Ovary (tissue), 9 donors: ENCODE data around the gene TEKT5. TPM values are rescaled to one million over a fixed set of nuclear protein-coding genes. Genes with fewer than 3 reads are reported as not detected.
"Not testable (repeated sequence)": the region's sequence is repeated elsewhere in the genome, so short reads cannot be mapped to it uniquely, and the experiment has no call there.

Source experiments
- DNase-seq, 5 donors: peaks; one replicate each; pipeline ENCODE4 v3.0.0-alpha.2; 2019 to 2020
- H3K27ac ChIP-seq, 2 donors: fragments of 200-600 bp; one replicate each; pipeline versions ENCODE4 v1.5.1 to v1.8.0; 2019 to 2022
- H3K27me3 ChIP-seq: fragments of 200-600 bp; one replicate; pipeline ENCODE4 v1.8.0; 2022
- H3K36me3 ChIP-seq: fragments of 200-600 bp; sonication (generic); one replicate; pipeline ENCODE4 v1.5.1; 2019
- H3K4me1 ChIP-seq: one replicate; pipeline ENCODE4 v1.8.1; 2013; ENCODE audit warnings: mild to moderate bottlenecking, moderate library complexity; ENCODE audit not compliant: insufficient read depth
- H3K4me3 ChIP-seq: fragments of 200-600 bp; sonication (generic); one replicate; pipeline ENCODE4 v1.5.1; 2017
- H3K9me3 ChIP-seq, 2 donors: fragments of 200-600 bp in 1 of 2; sonication (generic) in 1 of 2; one replicate each; pipeline versions ENCODE4 v1.5.1 to v1.8.1; 2013 to 2019; ENCODE audit warnings: mild to moderate bottlenecking in 1 of 2, moderate library complexity in 1 of 2
- EP300 ChIP-seq: sonication (generic); formaldehyde crosslinking; IDR thresholded peaks from one replicate; pipeline ENCODE4 v1.6.1; 2017; ENCODE audit warnings: antibody characterized with exemption
- POLR2A ChIP-seq: fragments of 450-650 bp; IDR thresholded peaks from one replicate; pipeline ENCODE4 v1.6.1; 2017; ENCODE audit warnings: antibody characterized with exemption, mild to moderate bottlenecking, moderate library complexity
- WGBS, 3 donors: extraction: QIAGEN DNeasy Blood & Tissue Kit in 1 of 3; methylation state at CpG; one replicate each; pipeline versions ENCODE4 v1.1.5 to v1.1.7; 2013 to 2017; 5-methylcytosine and 5-hydroxymethylcytosine counted together
- intact Hi-C, 4 donors: fragments of 100-400 bp; cut with DNase I; formaldehyde crosslinking; loops; one replicate each; pipeline versions ENCODE4 v1.11.0 to v1.15.1; 2022 to 2023
- polyA plus RNA-seq, 2 donors: library from polyadenylated mRNA; stranded (reverse); fragments of 200-250 nt in 1 of 2; fragments of 350-450 nt in 1 of 2; fragmentation: Illumina TruSeq in 1 of 2; extraction: RNeasy Lipid Tissue Mini Kit (QIAGEN cat#74804) in 1 of 2; gene quantifications; one replicate each; pipeline ENCODE4 v1.2.3, GENCODE V29; 2013 to 2014
- total RNA-seq, 7 donors: library from RNA; depleted of rRNA in 2 of 7; stranded (reverse); fragments of >200 nt in 2 of 7; fragmentation: NEBNext Ultra II Directional in 3 of 7; extraction: Animal tissue kit (Norgen Biotek cat#: 25700) in 3 of 7; gene quantifications; one replicate each; pipeline versions ENCODE4 v1.1.0 to v1.2.4, GENCODE V29; 2016 to 2023
- TF ChIP-seq, protein P1 (sequence below), 3 donors: fragments of 450-650 bp in 2 of 3; fragments of 200-600 bp in 1 of 3; IDR thresholded peaks; one replicate each; pipeline versions ENCODE4 v1.5.1 to v1.8.0; 2016 to 2022; ENCODE audit warnings: antibody characterized with exemption in 3 of 3, mild to moderate bottlenecking in 1 of 3
- donor health status: DM: no; HTN: no; CAD: no; lungs with moderate emphysema.
- donor health status: DM: no; HTN: no; CAD: no.
- donor health status: Bipolar disorder and iron deficiency.
- donor health status: DM: yes; HTN: yes; CAD: no.
- donor health status: DM: no; HTN: no; CAD: no.
- donor health status: DM: yes; HTN: yes; CAD: no.

Gene TEKT5
- total and polyA plus RNA-seq, 9 donors: 0.28 to 0.90 (median 0.44) TPM; not detected in 3

DNA sequence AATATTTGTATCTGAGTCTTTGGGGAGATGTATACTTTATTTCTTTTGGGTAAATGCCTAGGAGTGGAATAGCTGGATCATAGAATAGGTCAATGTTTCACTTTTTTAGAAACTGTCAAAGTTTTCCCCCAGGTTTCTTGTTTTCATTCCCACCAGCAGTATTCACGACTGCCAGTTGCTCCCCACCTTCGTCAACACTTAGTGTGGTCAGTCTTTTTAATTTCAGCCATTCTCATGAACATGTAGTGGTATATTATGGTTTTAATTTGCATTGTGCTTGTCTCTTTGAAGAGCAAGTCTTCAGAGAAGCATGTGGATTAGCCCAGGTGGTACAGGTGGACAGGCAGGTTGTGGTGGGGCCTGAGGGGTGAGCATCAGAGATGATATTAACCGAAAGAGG, 53.8 kb downstream of the TEKT5 start:
- TF ChIP-seq POLR2A: no peak
- TF ChIP-seq EP300: no peak
- TF ChIP-seq, protein P1, sequence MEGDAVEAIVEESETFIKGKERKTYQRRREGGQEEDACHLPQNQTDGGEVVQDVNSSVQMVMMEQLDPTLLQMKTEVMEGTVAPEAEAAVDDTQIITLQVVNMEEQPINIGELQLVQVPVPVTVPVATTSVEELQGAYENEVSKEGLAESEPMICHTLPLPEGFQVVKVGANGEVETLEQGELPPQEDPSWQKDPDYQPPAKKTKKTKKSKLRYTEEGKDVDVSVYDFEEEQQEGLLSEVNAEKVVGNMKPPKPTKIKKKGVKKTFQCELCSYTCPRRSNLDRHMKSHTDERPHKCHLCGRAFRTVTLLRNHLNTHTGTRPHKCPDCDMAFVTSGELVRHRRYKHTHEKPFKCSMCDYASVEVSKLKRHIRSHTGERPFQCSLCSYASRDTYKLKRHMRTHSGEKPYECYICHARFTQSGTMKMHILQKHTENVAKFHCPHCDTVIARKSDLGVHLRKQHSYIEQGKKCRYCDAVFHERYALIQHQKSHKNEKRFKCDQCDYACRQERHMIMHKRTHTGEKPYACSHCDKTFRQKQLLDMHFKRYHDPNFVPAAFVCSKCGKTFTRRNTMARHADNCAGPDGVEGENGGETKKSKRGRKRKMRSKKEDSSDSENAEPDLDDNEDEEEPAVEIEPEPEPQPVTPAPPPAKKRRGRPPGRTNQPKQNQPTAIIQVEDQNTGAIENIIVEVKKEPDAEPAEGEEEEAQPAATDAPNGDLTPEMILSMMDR (IDR thresholded peaks at IDR 0.05): no peak
- intact Hi-C loops: loop anchor here in 1 of 4 donors (10.0 kb wide), 1 partner anchor 64 kb away; no protein-coding TSS in a partner anchor
- Histone ChIP-seq H3K4me3 (no peak overlapping the region), H3K4me1 (no peaks in the 10 kb centered on the region), H3K27ac (no peak overlapping the region), H3K9me3 (no peaks in the 10 kb centered on the region), H3K36me3 (no peaks in the 10 kb centered on the region), H3K27me3 (no peaks in the 10 kb centered on the region)
- no peak for DNase-seq
- 93 to 95% (median 94%) methylated on average over 3 of the region's 3 CpGs for WGBS, 3 donors

DNA sequence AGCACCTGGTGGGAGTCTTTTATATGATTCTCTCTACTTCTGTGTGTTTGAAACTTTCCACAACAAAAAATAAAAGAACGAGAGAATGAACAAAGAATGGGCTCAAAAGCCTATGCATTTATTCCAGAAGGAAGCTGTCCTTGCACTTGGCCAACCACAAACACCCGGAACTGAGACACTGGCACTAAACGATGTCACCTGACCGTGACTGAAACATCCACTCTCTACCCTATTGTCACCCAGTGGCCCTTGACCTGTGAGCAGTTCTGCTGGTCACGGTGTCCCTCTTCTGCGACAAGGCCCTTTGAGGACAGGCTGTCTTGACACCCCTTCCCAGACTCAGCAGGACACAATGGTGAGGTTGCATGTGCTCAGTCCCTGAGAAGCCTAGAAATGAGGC, 56.6 kb downstream of the TEKT5 start:
- H3K4me1 ChIP-seq: no peaks in the 10 kb centered on the region
- H3K4me3 ChIP-seq: no peak overlapping the region
- no peaks in the 10 kb centered on the region for H3K36me3 ChIP-seq
- 84 to 90% (median 89%) methylated on average over 6 of the region's 6 CpGs for WGBS, 3 donors
- TF ChIP-seq EP300 (no peak), POLR2A (no peak)
- TF ChIP-seq, protein P1 (IDR thresholded peaks at IDR 0.05): no peak
- DNase-seq: no peak
- intact Hi-C loops: no loop called here
- no peak overlapping the region for H3K27ac ChIP-seq
- H3K9me3 ChIP-seq: no peaks in the 10 kb centered on the region
- no peaks in the 10 kb centered on the region for H3K27me3 ChIP-seq

DNA sequence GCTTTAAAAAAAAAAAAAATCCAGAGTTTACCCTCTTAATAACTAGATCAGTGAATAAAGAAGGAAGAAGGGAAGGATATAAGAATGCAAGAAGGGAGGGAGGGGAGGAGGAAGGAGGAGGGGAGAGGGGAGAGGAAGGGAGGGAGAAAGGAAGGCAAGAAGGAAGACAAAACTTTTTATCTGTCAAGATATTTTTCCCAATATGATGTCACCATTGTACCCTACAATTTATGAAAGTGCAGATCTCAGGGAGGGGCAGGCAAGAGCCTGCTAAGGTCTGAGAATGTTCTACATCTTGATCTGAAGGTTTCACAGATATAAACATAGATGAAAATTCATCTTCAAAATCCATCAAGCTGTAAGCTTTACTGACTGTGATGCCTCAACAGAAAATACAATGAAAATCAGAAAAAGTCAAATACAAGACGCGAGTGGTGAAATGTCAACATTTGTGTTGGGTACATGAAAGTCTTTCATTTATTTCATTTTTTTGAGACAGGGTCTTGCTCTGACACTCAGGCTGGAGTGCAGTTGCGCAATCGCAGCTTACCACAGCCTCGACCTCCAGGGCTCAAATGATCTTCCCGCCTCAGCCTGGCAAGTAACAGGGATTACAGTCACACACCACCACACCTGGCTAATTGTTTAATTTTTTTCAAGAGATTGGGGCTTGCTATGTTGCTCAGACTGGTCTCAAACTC, 57.2 kb downstream of the TEKT5 start:
- no peaks in the 10 kb centered on the region for H3K27me3 ChIP-seq
- no peaks in the 10 kb centered on the region for H3K36me3 ChIP-seq
- H3K4me1 ChIP-seq: no peaks in the 10 kb centered on the region
- H3K4me3 ChIP-seq: no peak overlapping the region
- intact Hi-C loops: no loop called here
- no peaks in the 10 kb centered on the region for H3K9me3 ChIP-seq
- DNase-seq: no peak
- no peak overlapping the region for H3K27ac ChIP-seq
- 67 to 89% (median 79%) methylated on average over 6 of the region's 6 CpGs for WGBS, 3 donors
- TF ChIP-seq, protein P1 (IDR thresholded peaks at IDR 0.05): no peak
- no peak for TF ChIP-seq POLR2A
- no peak for TF ChIP-seq EP300

DNA sequence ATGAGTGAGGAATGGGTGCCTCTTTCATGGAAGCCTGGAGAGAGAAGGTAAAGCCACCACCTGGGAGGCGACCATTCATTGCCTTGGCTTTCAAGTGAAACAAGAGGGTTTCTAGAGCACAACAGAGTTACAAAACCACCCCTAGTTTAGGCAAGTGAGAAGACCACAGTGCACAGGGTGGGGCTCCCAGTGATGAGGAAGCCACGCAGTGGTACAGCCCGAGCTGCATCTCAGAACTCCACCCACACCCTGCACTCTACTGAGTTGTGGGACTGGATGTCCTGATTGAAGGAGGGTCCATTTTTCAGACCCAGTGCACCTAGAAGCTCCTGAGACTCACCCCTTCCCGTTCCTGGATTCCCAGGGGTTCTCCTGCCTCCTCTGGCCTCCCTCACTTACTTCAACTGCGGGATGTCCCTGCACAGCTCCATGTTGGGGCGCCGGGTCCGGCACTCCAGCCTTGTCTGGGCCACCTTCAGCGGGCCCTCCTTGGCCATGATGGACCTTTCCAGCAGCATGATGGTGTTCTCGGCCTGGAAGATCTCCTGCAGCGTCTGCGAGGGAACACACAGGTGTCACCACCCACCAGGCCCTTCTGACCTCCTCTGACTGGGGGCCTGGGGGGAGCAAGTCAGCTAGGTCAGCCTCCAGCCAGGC, 59.2 kb downstream of the TEKT5 start:
- no peak for TF ChIP-seq EP300
- TF ChIP-seq, protein P1 (IDR thresholded peaks at IDR 0.05): no peak
- no peak for TF ChIP-seq POLR2A
- H3K36me3 ChIP-seq: no peaks in the 10 kb centered on the region
- H3K27me3 ChIP-seq: no peaks in the 10 kb centered on the region
- intact Hi-C loops: no loop called here
- H3K4me1 ChIP-seq: no peaks in the 10 kb centered on the region
- DNase-seq: no peak
- H3K4me3 ChIP-seq: no peak overlapping the region
- WGBS, 3 donors: 96 to 97% (median 97%) methylated on average over 12 of the region's 12 CpGs
- H3K27ac ChIP-seq: no peak overlapping the region
- H3K9me3 ChIP-seq: no peaks in the 10 kb centered on the region

DNA sequence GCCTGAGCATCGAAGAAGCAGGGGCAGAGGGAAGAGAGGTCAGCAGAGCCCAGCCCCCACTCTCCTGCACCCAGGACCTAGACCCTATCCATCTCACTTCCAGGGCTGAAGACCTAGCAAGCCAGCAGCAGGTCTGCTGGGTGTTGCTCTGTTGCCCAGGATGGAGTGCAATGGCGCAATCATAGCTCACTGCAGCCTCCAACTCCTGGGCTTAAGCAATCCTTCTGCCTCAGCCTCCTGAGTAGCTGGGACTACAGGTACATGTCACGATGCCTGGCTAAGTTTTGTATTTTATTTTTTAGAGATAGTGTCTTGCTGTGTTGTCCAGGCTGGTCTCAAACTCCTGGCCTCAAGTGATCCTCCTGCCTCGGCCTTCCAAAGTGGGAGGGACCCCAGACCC, 61.3 kb downstream of the TEKT5 start:
- H3K36me3 ChIP-seq, H3K4me3 ChIP-seq, H3K27me3 ChIP-seq, H3K9me3 ChIP-seq, H3K4me1 ChIP-seq, intact Hi-C loops, H3K27ac ChIP-seq, DNase-seq: not testable (repeated sequence)
- 80 to 90% (median 90%) methylated on average over 4 of the region's 4 CpGs for WGBS, 3 donors
